ENCODE data around the gene HSD17B12.

- TF ChIP-seq CTCF (IDR thresholded peaks at IDR 0.05) (no peak), EZH2 (IDR thresholded peaks at IDR 0.05) (no peak), EZH2phosphoT487 (IDR thresholded peaks at IDR 0.05) (no peak)
Observed at GRCh38 chr11:43905813-43906241, 225.3 kb downstream of the HSD17B12 start.

Measured in neural progenitor cell (in vitro differentiated cells).